H1 (cell line): ENCODE measurements around the gene PPOX.

Source experiments
- CBX5 ChIP-seq: fragments of 300-800, 300-1000 bp; sonication (generic); IDR thresholded peaks from 2 replicates; pipeline ENCODE4 v1.7.1; 2016; ENCODE audit warnings: antibody characterized with exemption, low read length, low read depth
- CEBPB ChIP-seq: IDR thresholded peaks from 2 replicates; pipeline ENCODE4 v1.6.1; 2012; ENCODE audit warnings: low read depth, low read length
- CREB1 ChIP-seq: IDR thresholded peaks from 2 replicates; pipeline ENCODE4 v1.6.1; 2012; ENCODE audit warnings: inconsistent platforms
- FOSL1 ChIP-seq: IDR thresholded peaks from 2 replicates; pipeline ENCODE4 v1.6.1; 2011; ENCODE audit warnings: mild to moderate bottlenecking, low read depth, low read length, moderate library complexity; ENCODE audit not compliant: insufficient read depth
- JUN ChIP-seq: IDR thresholded peaks from 2 replicates; pipeline ENCODE4 v1.6.1; 2011; ENCODE audit warnings: low read depth, mild to moderate bottlenecking, improper control_type of control experiment, low read length
- JUND ChIP-seq: IDR thresholded peaks from 2 replicates; pipeline ENCODE4 v1.6.1; 2011; ENCODE audit warnings: mild to moderate bottlenecking, improper control_type of control experiment, low read length
- POLR2A ChIP-seq, 2 experiments: IDR thresholded peaks; 1 replicate in 1 of 2; 2 replicates in 1 of 2; pipeline ENCODE4 v1.6.1; 2011; ENCODE audit warnings: low read depth in 2 of 2, low read length in 2 of 2, mild to moderate bottlenecking in 2 of 2; ENCODE audit errors: control extremely low read depth in 1 of 2
- POLR2AphosphoS5 ChIP-seq: IDR thresholded peaks from 2 replicates; pipeline ENCODE4 v1.6.1; 2011; ENCODE audit warnings: low read depth, low read length
- RAD21 ChIP-seq, 2 experiments: IDR thresholded peaks in 1 of 2; conservative IDR thresholded peaks in 1 of 2; 2 replicates each; pipeline ENCODE4 v1.6.1; 2011; ENCODE audit warnings: low read depth in 2 of 2, low read length in 2 of 2, improper control_type of control experiment in 1 of 2, inconsistent platforms in 1 of 2, mild to moderate bottlenecking in 1 of 2, moderate library complexity in 1 of 2
- RFX5 ChIP-seq: IDR thresholded peaks from 2 replicates; pipeline ENCODE4 v1.6.1; 2011; ENCODE audit warnings: low read depth, low read length, improper control_type of control experiment, borderline replicate concordance
- SIN3A ChIP-seq, 2 experiments: IDR thresholded peaks in 1 of 2; conservative IDR thresholded peaks in 1 of 2; 2 replicates each; pipeline ENCODE4 v1.6.1; 2011 to 2012; ENCODE audit warnings: low read length in 2 of 2, improper control_type of control experiment in 1 of 2, low read depth in 1 of 2, mild to moderate bottlenecking in 1 of 2
- TEAD4 ChIP-seq: IDR thresholded peaks from 2 replicates; pipeline ENCODE4 v1.6.1; 2012; ENCODE audit warnings: low read depth, low read length, inconsistent platforms, mixed read lengths
- TF ChIP-seq, protein P1 (sequence below), 3 experiments: IDR thresholded peaks; 1 replicate in 2 of 3; 2 replicates in 1 of 3; pipeline versions ENCODE4 v1.5.1 to v1.6.1; 2011; ENCODE audit warnings: low read length in 3 of 3, mild to moderate bottlenecking in 3 of 3, inconsistent platforms in 2 of 3, low read depth in 1 of 3, moderate library complexity in 1 of 3; ENCODE audit not compliant: insufficient read depth in 1 of 3; ENCODE audit errors: control extremely low read depth in 1 of 3
- TF ChIP-seq, protein P2 (sequence below): IDR thresholded peaks from 2 replicates; pipeline ENCODE4 v1.6.1; 2011; ENCODE audit warnings: low read length, improper control_type of control experiment

DNA sequence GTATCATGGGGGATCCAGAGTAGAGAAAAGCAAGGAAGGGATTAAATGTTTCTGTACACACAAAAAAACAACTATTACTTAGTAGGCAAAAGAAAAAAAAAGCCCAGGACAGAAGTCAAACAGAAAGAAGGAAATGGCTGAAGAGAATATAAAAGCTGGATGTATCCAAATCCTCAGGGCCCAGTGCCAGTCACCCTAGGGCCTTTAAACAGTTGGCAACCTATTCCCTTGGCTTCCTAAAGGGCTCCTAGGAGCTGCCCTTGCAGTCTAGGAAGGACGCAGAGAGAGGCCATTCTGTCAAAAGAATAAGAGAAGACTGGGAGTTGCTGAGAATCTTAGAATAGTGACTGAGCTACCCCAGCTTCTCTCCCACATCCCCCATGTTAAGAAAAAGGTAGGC is 6.1 kb downstream of the PPOX start:
- TF ChIP-seq POLR2AphosphoS5 = no peak
- TF ChIP-seq JUND = no peak
- no peak for TF ChIP-seq CREB1
- TF ChIP-seq, protein P1, sequence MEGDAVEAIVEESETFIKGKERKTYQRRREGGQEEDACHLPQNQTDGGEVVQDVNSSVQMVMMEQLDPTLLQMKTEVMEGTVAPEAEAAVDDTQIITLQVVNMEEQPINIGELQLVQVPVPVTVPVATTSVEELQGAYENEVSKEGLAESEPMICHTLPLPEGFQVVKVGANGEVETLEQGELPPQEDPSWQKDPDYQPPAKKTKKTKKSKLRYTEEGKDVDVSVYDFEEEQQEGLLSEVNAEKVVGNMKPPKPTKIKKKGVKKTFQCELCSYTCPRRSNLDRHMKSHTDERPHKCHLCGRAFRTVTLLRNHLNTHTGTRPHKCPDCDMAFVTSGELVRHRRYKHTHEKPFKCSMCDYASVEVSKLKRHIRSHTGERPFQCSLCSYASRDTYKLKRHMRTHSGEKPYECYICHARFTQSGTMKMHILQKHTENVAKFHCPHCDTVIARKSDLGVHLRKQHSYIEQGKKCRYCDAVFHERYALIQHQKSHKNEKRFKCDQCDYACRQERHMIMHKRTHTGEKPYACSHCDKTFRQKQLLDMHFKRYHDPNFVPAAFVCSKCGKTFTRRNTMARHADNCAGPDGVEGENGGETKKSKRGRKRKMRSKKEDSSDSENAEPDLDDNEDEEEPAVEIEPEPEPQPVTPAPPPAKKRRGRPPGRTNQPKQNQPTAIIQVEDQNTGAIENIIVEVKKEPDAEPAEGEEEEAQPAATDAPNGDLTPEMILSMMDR (IDR thresholded peaks at IDR 0.05; ENCODE audit: control extremely low read depth in 1 of 3, insufficient read depth in 1 of 3, low read depth in 1 of 3, low read length in 3 of 3) = no peak
- TF ChIP-seq CEBPB = no peak
- TF ChIP-seq FOSL1 = no peak
- TF ChIP-seq TEAD4 = no peak
- no peak for TF ChIP-seq RAD21 (IDR thresholded peaks at IDR 0.05 in 1 of 2, conservative IDR thresholded peaks at IDR 0.05 in 1 of 2; ENCODE audit: low read depth in 2 of 2, low read length in 2 of 2)
- TF ChIP-seq, protein P2, sequence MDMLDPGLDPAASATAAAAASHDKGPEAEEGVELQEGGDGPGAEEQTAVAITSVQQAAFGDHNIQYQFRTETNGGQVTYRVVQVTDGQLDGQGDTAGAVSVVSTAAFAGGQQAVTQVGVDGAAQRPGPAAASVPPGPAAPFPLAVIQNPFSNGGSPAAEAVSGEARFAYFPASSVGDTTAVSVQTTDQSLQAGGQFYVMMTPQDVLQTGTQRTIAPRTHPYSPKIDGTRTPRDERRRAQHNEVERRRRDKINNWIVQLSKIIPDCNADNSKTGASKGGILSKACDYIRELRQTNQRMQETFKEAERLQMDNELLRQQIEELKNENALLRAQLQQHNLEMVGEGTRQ = no peak
- no peak for TF ChIP-seq POLR2A (IDR thresholded peaks at IDR 0.05; ENCODE audit: control extremely low read depth in 1 of 2, low read depth in 2 of 2, low read length in 2 of 2)
- TF ChIP-seq SIN3A (conservative IDR thresholded peaks at IDR 0.05 in 1 of 2, IDR thresholded peaks at IDR 0.05 in 1 of 2; ENCODE audit: low read depth in 1 of 2, low read length in 2 of 2) = no peak
- TF ChIP-seq RFX5 = no peak
- no peak for TF ChIP-seq JUN
- no peak for TF ChIP-seq CBX5
